ENCODE measurements around the gene TES.
"Not testable (repeated sequence)": the region's sequence is repeated elsewhere in the genome, so short reads cannot be mapped to it uniquely, and the experiment has no call there.

The TES gene, protein sequence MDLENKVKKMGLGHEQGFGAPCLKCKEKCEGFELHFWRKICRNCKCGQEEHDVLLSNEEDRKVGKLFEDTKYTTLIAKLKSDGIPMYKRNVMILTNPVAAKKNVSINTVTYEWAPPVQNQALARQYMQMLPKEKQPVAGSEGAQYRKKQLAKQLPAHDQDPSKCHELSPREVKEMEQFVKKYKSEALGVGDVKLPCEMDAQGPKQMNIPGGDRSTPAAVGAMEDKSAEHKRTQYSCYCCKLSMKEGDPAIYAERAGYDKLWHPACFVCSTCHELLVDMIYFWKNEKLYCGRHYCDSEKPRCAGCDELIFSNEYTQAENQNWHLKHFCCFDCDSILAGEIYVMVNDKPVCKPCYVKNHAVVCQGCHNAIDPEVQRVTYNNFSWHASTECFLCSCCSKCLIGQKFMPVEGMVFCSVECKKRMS

DNA sequence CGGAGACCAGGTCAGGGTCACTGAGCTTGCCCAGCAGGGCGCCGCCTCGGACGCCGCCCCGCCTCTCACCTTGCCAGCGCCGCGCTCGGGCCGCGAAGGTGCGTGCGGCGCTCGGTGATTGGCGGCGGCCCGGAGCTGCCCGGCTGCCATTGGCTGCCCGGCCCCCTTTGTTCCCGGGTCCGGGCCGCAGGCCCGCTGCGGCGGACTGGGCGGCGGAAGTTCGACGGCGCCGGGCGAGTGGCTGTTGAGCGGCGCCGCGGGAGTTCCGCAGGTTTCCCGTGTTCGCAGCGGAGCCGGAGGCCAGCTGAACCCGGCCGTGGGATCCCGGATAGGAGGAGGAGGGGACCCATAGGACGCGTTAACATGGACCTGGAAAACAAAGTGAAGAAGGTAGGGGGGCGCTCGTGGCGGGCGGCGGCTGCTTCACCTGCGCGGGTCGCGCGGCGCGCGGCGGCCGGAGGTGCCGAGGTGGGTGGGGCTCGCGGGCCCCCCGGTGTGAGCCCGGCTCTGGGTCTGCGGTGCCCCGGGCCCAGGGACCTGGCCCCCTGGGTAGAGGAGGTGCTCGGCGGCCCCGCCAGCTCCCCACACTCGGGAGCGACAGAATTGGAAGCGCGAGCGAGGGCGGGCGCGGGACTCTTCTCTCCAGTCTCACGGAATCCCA, at the start of gene TES:
TES (plus strand) TSS at position 195 of the 661 bp plus-strand sequence; CDS start at position 364, 169 bp downstream.
- FAIRE-seq: no peak
- DNase-seq (ENCODE audit: insufficient read length, low spot score): no peak
- TF ChIP-seq POLR2A (IDR thresholded peaks at IDR 0.05; ENCODE audit: low read depth, low read length): no peak

DNA sequence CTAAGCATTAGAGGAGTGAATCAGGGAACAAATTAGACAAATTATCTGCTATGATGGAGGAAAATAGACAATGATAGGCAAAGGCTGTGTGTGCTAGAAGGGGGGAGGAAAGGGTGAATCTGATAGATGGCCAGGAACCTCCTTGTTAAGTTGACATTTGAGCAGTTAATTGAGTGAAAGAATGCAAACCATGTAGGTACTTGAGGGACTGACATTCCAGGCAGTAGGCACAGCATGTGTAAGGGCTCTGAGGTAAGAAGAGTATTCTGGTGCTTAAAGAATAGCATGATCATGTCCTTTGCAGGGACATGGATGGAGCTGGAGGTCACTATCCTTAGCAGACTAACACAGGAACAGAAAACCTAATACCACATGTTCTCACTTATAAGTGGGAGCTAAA, 48.6 kb upstream of the TES start:
- DNase-seq (ENCODE audit: insufficient read length, low spot score) (no peak), FAIRE-seq (peak; percentile 87)
- TF ChIP-seq POLR2A (IDR thresholded peaks at IDR 0.05; ENCODE audit: low read depth, low read length): no peak

DNA sequence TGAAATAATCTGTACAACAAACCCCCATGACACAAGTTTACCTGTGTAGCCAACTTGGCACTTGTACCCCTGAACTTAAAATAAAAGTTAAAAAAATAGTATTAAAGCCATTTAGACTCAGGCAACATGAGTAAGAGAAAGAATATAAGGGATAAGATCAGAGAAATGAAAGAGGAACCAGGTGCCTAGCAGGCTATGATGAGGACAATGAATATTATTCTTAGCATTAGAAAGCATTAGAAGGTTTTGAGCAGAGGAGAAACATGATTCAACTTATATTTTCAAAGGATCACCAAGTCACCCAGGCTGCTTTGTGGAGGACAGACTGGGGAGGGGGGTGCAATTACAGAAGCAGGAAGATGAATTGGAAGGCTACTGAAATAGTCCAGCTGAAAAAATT, 48.1 kb upstream of the TES start:
- no peak for TF ChIP-seq POLR2A (IDR thresholded peaks at IDR 0.05; ENCODE audit: low read depth, low read length)
- FAIRE-seq (no peak), DNase-seq (ENCODE audit: insufficient read length, low spot score) (no peak)

DNA sequence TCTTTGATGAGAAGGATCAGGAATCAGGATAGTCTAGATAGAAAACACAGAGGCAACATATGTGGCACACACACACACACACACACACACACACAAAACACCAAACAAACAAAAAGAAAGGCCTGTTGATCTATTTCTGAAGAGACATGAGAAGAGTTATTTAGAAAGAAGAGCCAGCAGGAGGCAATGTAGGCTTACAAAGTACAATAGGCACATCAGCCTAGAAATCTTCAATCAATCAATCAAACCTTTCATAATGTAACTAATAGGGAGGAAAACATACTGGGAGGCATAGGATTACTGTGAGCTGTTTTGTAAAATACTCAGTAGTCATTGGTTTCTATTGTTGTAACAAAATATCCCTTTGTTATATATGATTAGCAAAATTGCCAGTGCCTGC, 47.3 kb upstream of the TES start:
- no peak for FAIRE-seq
- no peak for DNase-seq (ENCODE audit: insufficient read length, low spot score)

DNA sequence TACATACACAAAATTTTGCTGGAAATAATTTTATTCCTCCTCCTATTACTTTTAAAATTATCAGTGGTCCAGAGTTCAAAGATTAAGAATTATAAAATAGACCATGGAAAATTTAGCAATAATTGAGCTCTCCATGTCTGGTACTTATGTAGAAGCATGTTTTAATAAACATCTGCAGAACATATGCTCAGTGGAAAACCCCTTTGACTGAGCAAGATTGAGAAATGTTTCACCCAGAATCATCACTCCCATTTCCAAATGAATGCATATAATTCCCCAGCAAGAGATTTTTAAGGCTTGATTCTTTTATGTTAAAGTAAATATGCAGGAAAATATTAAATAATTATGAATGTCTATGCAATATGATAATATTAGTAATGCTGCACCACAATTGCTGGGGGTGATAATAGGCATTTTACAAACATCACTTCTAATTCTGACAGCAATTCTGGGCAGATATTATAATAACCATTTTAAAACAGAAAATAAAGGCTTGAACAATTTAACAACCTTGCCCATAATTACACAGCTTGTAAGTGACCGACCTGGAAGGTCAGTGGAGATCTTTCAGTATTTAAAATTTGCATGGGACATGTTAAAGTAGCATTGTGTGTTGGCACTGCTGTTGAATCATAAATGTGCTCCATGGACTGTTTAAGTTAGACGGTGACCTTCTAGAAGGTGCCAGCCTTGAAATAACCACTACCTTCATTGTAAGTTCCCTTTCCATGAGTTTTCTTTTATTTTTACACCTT, 45.6 kb upstream of the TES start:
- no peak for FAIRE-seq
- DNase-seq (ENCODE audit: insufficient read length, low spot score): no peak
- no peak for TF ChIP-seq POLR2A (IDR thresholded peaks at IDR 0.05; ENCODE audit: low read depth, low read length)

More for the DNA sequence above, 47.3 kb upstream of the TES start:
- no peak for TF ChIP-seq POLR2A (IDR thresholded peaks at IDR 0.05; ENCODE audit: low read depth, low read length)

DNA sequence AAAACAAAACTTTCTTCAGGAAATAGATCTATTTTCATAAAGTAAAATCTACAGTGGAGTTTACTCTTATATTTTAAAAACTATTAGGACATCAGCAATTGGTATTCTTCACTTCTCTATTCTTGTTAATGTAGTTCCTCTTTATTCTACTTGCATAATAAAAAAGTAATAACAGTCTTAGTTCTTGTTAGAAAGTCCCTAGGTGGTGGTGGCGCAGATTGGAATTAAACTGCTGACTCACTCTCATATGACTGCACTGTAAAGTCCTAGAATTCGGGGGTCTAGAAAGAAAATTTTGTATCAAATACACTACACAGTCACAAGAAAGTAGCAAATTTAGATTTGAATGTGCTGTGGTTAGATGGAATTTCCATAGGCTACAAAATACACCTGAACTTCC, 44.6 kb upstream of the TES start:
- FAIRE-seq: no peak
- no peak for TF ChIP-seq POLR2A (IDR thresholded peaks at IDR 0.05; ENCODE audit: low read depth, low read length)
- DNase-seq (ENCODE audit: insufficient read length, low spot score): no peak

DNA sequence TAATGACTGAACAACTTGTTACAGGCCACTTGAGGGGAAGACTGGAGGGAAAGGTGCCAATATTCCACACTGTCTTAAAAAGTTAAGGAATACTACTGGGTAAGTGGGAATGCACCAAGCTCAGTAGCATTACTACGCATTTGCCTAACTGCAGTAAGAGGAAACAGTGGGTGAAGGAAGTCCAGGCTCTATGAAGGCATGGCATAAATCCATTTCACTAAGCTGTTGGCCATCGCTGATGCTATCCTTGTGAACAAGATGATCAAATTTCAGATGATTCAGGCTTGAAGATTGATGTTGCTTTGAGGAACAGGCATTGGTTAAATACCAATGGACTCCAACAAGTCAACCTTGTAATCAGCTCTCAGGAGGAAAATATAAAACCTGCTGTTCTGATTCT, 44.2 kb upstream of the TES start:
- no peak for DNase-seq (ENCODE audit: insufficient read length, low spot score)
- no peak for TF ChIP-seq POLR2A (IDR thresholded peaks at IDR 0.05; ENCODE audit: low read depth, low read length)
- no peak for FAIRE-seq

DNA sequence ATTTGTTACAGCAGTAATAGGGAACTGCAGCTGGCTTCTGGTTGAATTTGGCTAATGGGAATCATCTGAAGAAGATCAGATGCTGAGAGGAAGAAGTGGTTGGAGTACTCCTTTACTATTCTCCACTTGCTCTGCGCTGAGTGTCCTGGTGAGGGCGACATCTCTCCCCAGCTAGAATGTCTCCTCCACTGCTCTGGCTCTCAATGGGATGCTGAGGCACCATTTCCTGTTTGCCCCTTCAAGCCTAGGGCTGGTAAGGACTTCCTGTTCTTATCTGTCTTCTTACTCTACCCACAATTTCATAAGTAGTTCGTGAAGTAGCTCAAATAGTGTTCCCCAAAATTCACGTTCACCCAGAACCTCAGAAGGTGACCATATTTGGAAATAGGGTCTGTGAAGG, 43.2 kb upstream of the TES start:
- no peak for FAIRE-seq
- no peak for TF ChIP-seq POLR2A (IDR thresholded peaks at IDR 0.05; ENCODE audit: low read depth, low read length)
- DNase-seq (ENCODE audit: insufficient read length, low spot score): no peak

DNA sequence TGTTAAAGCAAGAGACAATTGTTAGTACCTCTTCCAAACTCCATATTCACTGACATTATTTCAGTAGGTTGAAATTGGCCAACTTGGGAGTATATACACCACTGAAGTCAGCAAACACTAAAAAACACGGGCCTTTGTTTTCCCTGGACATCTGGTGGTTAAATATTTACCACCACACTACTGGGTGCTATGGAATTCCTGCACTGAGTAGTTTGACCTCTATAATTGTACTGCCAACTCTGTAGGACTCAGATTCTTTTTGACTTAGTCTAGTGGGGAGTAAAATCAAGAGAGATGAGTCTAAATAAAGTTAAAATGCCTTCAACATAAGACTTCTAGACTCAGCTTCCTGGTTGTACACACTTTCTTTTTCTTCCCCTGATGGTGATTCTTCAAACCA, 41.3 kb upstream of the TES start:
- peak; percentile 75 for FAIRE-seq
- TF ChIP-seq POLR2A (IDR thresholded peaks at IDR 0.05; ENCODE audit: low read depth, low read length): no peak
- DNase-seq (ENCODE audit: insufficient read length, low spot score): no peak

DNA sequence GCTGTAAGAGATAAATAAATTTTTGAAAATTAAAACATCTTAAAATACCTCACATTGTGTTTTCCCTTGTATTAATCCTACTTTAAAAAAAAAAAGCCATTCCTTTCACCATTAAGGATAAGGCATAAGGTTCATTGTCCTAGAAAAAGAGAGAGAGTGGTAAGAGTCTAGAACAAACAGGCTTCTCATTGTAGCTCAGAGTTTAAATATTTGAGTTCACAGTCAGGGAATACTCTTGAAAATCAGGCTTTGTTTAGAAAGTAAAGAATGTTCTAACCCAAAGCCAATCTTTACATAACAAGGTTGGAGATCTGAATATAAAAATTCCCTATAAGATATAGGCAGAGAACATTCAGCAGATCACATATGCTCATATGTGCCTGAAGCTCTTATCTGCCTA, 40.2 kb upstream of the TES start:
- no peak for TF ChIP-seq POLR2A (IDR thresholded peaks at IDR 0.05; ENCODE audit: low read depth, low read length)
- DNase-seq (ENCODE audit: insufficient read length, low spot score) (no peak), FAIRE-seq (no peak)

DNA sequence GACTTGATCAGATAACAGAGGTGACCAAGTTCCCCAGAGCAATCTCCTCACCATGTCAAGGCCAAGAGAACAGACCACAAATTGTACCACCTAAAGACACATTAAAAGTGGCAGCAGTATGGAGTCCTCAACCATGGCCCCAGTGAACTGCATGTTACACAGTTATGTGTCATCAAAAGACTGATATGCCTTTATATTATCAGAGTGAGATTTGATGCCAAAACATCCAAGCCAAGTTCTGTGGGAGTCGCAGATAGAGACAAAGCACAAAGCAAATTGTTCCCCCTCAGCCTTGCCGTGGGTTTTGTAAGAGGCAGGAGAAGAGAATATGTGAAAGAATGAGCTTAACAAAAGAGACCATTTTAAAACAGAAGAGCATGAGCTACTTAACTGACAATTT, 39.2 kb upstream of the TES start:
- no peak for FAIRE-seq
- no peak for TF ChIP-seq POLR2A (IDR thresholded peaks at IDR 0.05; ENCODE audit: low read depth, low read length)

DNA sequence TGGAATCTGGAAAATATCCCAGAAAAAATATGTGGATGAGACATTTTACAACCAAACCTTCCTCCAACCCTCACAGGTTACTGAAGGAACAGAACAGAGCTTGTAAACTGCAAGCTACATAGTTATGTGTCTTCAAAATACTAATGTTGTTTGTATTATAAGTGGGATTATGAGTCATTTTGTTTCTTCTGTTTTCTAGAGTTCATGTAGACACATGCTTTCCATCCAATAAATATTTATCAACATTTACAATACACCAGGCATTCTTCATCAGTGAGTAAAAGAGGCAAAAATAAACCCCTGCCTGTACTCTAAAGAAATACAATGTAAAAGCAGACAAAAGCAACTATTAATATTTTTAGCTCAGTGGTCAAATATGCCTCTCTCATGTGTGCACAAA, 38.0 kb upstream of the TES start:
- no peak for TF ChIP-seq POLR2A (IDR thresholded peaks at IDR 0.05; ENCODE audit: low read depth, low read length)
- no peak for DNase-seq (ENCODE audit: insufficient read length, low spot score)
- FAIRE-seq: no peak

More for the DNA sequence above, 39.2 kb upstream of the TES start:
- DNase-seq (ENCODE audit: insufficient read length, low spot score): no peak

DNA sequence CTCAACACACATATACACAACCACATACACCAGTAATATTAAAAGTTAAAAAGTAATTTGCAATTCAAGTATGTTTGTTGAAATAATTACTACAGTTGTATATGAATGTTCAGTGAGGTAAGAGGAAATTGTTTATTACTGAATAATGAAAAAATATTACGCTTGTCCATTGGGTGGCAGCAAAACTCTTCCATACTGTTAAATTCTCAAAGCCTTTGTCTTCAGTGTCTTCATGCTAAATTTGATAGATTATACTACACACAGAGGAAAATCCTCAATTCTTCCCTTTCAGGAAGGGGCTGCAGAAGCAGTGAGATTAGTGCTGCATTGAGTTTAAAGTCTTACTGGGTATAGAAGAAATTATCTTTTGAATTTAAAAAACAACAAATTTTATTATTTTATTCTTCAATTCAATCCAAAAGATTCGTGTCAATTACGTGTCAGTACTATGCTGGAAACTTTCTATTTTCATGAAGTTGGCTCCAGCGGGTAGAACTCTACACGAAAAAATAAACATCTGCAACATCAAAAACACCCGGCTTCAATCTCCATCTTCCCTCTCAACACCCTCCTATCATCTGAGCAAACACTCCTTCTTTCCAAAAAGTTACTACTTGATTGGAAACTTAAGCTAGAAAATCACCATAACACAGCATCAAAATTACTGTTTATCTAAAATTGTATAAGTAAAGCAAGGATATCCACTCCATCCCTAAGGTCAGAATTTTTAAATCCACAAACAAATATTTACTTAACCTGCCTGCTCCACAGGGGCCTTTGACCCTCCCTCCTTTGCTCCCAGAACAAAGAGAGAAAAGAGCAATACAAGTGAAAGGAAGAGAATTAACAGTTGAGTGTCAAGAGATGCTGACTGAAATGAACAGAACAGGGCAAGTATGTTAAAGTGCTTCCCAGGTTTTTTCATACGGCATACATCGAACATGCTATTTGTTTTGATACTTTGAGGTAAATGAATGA, 37.0 kb upstream of the TES start:
- DNase-seq (ENCODE audit: insufficient read length, low spot score): no peak
- peak; percentile 67 for FAIRE-seq

DNA sequence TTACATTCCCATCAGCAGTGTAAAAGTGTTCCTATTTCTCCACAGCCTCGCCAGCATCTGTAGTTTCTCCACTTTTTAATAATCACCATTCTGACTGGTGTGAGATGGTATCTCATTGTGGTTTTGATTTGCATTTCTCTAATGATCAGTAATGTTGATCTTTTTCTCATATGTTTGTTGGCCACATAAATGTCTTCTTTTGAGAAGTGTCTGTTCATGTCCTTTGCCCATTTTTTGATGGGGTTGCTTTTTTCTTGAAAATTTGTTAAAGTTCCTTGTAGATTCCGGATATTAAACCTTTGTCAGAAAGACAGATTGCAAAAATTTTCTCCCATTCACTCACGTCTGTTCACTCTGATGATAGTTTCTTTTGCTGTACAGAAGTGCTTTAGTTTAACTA, 35.2 kb upstream of the TES start:
- DNase-seq (ENCODE audit: insufficient read length, low spot score); FAIRE-seq: not testable (repeated sequence)

More for the DNA sequence above, 37.0 kb upstream of the TES start:
- no peak for TF ChIP-seq POLR2A (IDR thresholded peaks at IDR 0.05; ENCODE audit: low read depth, low read length)

Data from H54 (cell line).